ENCODE measurements around the gene SAFB.

- TF ChIP-seq EZH2phosphoT487 (IDR thresholded peaks at IDR 0.05; ENCODE audit: low read depth, severe bottlenecking, unreplicated experiment) (no peak), CTCF (IDR thresholded peaks at IDR 0.05; ENCODE audit: poor library complexity) (no peak), EZH2 (IDR thresholded peaks at IDR 0.05; ENCODE audit: borderline replicate concordance) (no peak)
Observed at GRCh38 chr19:5680084-5680436, 57.2 kb downstream of the SAFB start.
